ENCODE measurements around the gene ANK2.
A peak's percentile ranks its signal among the peaks of the same experiment; 100 is the strongest.
"Not testable (repeated sequence)": the region's sequence is repeated elsewhere in the genome, so short reads cannot be mapped to it uniquely, and the experiment has no call there.

The ANK2 gene

DNA sequence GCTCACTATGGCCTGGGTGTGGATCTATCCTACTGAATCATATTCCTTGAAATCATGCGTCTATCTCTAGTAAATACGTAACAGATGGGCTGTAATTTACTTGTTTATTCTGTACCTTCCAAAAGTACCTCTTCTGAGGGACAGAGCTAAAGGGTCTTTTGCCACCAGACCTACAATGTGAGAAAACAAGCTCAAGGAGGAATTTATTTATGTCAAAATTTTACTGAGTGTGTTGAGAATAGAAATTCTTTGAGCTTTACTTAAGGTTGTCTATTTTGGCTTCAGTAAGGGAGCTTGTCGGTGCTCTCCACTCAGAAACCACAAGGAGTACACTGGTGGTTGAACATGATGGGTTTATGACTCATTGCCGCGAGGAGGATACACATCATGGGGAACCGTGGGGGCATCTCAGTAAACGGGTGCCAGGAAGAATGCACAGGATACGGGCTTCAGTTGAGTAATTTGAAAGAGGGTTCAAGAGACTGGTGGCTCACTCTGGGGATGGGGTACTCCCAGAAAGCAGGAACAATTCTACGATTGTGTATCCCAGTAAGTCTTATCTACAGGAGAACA, 3.0 kb downstream of the ANK2 start:
- DNase-seq, result peak; percentile 18

DNA sequence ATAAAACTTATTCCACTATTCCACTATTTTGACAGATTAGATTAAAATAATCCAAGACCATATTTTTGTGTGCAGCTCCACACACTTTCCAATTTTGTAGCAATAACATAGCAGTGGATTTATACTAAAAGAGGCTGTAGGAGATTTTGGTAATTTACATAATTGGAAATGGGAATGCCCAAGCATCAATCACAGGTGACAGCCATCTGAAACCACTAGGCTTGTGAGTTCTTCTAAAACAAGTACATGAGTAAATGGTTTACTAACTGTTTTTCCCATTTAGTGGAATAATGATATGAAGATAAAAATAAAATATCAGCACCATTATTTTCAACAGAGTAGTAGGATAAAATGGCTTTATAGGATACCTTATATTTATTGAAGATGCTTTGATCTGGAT, 4.4 kb downstream of the ANK2 start:
- no peak for DNase-seq

DNA sequence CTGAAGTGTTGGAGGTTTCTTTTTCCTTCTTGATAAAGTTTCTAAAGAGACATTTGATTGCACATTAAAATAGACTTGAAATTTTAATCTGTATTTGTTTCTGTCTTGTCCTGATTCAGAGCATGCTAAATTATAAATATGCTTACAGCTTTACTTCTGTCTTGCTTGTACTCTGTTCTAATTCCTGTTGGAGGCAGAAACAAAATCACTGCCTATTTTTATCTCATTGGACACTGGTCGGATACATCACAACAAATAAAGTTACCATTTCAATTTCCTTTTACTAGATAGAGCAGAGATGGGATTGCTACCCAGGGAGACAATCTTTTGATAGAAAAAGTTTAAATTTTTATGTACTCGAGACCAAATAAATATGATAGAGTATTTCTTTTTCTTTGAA, 6.9 kb downstream of the ANK2 start:
- DNase-seq, result no peak

DNA sequence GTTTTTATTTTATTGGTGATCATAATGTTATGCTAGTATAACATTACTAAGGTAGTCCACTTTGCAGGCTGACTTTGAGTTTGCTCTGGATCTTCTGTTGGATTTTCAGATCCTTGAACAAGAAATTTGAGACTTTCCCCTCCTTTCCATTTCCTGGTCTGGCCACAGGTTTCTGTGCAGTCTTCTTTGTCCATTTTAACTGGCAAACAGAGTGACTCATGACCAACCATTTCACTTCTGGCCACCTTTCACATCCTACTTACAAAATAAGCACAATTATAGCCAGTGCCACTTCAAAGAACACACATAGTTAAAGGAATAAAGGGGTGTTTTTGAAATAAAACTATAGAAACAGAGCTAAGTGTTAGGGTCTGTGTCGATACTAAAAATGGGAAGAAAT, 8.4 kb downstream of the ANK2 start:
- no peak for DNase-seq

DNA sequence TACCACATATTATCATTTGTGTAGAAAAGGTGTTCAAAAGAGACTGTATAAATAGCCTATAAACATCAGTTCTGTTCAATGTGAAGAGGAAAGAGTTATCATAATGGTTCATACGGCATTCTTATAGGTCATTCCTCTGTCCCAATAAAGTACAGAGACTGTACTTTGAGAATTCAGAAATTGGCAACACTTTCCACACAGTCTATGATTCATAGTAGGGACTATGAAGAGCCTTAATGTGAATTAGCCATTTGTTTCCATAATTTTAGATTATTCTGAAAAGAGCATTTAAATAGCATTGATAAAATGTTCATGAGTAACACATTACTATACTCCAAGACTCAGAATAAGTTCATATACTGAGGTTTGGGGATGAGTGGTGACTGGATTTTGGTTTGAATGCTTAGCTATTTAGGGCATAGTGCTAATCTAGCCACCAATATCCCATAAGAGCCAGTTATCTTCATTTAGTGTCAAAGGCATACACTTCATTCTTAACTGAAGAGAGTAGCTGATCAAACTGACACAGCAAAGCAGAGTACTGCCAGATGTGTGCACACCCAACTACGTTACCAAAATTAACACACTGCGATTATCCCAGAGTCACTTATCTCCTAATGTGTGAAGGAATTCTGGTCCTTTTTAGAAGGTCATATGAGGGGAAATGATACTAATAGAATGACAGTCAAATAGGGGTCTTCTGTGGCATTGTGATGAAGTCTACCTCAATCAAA, 10.2 kb downstream of the ANK2 start:
- DNase-seq, result no peak

DNA sequence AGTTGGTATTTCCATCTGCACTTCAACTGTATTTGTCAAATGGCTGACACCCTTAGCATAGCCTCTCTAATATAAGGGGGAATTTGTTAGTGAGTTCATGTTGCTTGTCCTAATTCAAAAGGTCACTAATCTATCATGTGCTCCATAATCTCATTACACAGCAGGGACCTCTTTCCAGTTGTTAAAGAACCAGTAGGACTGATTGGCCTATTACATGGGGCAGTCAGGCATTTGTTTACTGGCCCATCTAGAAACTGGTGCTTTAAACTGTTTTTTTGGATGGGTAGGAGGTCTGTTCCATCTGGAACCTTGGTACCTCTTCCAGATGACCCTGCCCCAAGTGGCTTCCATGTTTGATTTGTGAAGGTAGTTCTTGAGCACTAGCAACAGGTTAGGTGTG, 11.4 kb downstream of the ANK2 start:
- DNase-seq, result no peak

DNA sequence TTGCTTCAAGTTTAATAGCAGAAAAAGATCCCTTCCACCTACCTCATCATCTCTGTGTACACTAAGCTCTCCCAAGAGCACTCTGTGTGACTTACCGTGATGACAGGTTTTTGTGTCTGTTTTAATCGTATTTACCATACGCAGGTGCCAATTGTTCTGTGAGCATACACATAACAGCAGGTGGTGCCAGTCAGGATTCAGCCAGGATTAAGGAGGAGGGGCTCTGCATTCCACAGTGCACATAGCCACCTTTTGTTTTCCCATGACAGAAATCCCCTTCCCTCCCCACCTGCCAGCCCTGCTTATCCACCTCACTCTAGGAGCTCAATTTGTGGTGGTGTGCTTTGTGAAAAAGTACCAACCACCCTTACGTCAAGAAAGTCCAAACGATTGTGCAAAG, 14.8 kb downstream of the ANK2 start:
- no peak for DNase-seq

- no peak for DNase-seq
Measured at GRCh38 chr4:113065629-113066028, 16.2 kb downstream of the ANK2 start.

DNA sequence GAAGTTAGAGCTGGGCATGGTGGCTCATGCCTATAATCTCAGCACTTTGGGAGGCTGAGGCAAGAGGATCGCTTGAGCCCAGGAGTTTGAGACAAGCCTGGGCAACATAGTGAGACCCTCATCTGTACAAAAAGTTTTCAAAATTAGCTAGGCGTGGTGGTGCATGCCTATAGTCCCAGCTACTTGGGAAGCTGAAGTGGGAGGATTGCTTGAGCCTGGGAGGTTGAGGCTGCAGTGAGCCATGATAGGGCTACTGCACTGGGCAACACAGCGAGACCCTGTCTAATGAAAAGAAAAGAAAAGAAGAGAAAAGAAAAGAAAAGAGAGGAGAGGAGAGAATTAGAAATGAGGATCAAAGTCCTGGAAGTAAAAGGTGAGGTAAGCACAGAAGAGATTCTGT, 19.3 kb downstream of the ANK2 start:
- not testable (repeated sequence) for DNase-seq

GRCh38 chr4:113069212-113069892, 19.9 kb downstream of the ANK2 start:
- no peak for DNase-seq

GRCh38 chr4:113070755-113071154, 21.3 kb downstream of the ANK2 start:
- no peak for DNase-seq

DNA sequence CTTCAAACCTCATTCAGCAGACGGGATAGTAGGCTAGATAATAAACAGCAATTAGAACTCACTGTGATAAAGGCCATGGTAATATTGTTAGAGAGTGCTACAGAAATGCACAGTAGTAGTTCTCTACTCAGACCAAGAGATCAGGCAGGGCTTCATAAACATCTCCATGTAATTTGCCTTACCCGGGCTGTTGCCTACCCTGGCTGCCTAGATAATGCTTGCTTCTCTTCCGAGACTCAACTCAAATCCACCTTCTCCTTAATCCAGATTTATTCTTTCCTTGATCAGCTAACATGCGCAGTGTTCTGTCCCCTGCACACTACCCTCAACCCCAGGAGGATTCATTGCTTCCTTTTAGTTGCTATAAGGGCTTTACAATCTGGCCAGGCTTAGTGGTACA, 21.8 kb downstream of the ANK2 start:
- DNase-seq, result no peak

GRCh38 chr4:113071805-113072204, 22.4 kb downstream of the ANK2 start:
- DNase-seq, result no peak

DNA sequence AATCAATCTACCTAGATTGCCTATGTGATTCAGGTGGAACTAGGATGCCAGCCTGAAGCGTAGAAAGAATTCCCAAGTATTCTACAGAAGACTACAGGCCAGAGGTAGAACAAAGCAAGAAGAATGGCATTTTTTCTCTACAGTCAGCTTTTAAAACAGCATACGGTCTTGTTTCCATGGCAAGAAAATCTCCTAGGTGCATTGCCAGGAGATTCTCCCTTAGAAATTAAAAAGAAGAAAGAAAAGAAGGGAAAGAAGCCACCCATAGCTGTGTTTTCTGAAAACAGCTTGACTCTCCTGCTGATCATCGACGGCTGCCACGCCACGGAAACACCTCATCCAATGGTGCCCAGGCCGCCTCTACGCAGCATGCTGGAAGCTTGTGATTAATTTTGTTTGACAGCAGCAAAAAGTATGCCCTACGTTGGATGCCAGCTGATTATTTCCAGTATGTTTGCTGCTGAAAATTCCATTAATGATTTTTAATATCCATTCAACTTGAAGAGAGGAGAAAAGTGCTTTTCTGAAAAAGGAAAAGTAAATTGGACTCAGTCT, 24.1 kb downstream of the ANK2 start:
- no peak for DNase-seq

GRCh38 chr4:113077575-113077974, 28.1 kb downstream of the ANK2 start:
- no peak for DNase-seq

- no peak for DNase-seq
Measured at GRCh38 chr4:113078066-113078465, 28.6 kb downstream of the ANK2 start.

- no peak for DNase-seq
Measured at GRCh38 chr4:113080050-113080449, 30.6 kb downstream of the ANK2 start.

GRCh38 chr4:113080624-113081023, 31.2 kb downstream of the ANK2 start:
- no peak for DNase-seq

GRCh38 chr4:113083346-113083745, 33.9 kb downstream of the ANK2 start:
- DNase-seq, result no peak

- DNase-seq, result no peak
Measured at GRCh38 chr4:113086172-113086695, 36.8 kb downstream of the ANK2 start.

- DNase-seq, result no peak
Measured at GRCh38 chr4:113088050-113088449, 38.6 kb downstream of the ANK2 start.

- DNase-seq, result no peak
Measured at GRCh38 chr4:113090954-113091353, 41.5 kb downstream of the ANK2 start.

GRCh38 chr4:113094331-113094730, 44.9 kb downstream of the ANK2 start:
- DNase-seq, result no peak

DNA sequence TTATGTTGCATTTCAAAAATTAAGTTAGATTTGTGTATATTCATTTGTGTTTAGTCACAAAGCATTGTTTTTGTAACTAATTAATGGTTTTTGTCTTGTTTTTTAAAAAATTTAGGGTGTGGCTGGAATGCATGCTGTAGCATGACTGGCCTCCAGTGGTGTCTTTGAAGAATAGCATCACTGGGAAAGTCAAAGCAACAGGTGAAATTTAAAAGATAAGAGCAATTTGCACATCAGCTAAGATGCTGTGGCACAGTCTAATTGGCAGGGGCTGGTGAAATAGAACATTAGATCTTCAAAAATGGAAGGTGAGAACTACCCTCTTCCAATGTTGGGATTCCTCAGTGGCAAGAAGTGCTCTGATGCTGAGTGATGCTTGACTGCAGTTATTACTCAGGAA, 45.3 kb downstream of the ANK2 start:
- no peak for DNase-seq
